ENCODE measurements around the gene CD14. TPM values are rescaled to one million over a fixed set of nuclear protein-coding genes. Genes with fewer than 3 reads are reported as not detected.

Gene CD14
- total RNA-seq, 1 experiment from 2014 or later = 0.13 TPM

DNA sequence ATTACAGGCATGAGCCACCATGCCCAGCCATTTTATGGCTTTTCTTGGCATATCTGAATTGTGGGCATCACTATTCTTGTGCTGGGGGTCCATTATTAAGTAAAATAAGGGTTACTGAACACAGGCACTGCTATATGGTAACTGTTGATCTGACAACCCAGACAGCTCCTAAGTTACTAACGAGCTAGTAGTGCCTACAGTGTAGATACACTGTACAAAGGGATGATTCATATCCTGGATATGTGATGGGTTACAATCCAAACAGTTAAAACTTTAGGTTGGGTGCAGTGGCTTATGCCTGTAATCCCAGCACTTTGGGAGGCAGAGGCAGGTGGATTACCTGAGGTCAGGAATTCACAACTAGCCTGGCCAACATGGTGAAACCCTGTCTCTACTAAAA lies 4.3 kb downstream of the CD14 start:
- H3K9me3 ChIP-seq (ENCODE audit: control insufficient read depth, low read depth, low read length) = peaks cover 24% of the 10 kb centered on the region
- no peaks in the 10 kb centered on the region for H3K79me1 ChIP-seq (ENCODE audit: insufficient read depth, low read depth, low read length, poor library complexity, severe bottlenecking)
- H3K4me1 ChIP-seq (ENCODE audit: insufficient read depth, low read length) = no peaks in the 10 kb centered on the region
- no peak overlapping the region for H2AK5ac ChIP-seq (ENCODE audit: insufficient read length, low read length)
- H3K4ac ChIP-seq (ENCODE audit: low read depth, low read length) = no peak overlapping the region
- Mint-ChIP-seq H3K4me3 (no peak overlapping the region), H3K27me3 (ENCODE audit: low read depth) (peaks cover 13% of the 10 kb centered on the region), H3K27ac (no peak overlapping the region), H3K9me3 (peaks cover 57 to 58% of the 10 kb centered on the region in 2 experiments), H3K36me3 (ENCODE audit: insufficient read depth in 1 of 3, low read depth in 3 of 3) (peaks cover 4 to 13% (median 12%) of the 10 kb centered on the region in 3 experiments; a peak in 6 of 7 replicates), H3K4me1 (no peaks in the 10 kb centered on the region)
- no peak overlapping the region for H3K14ac ChIP-seq (ENCODE audit: insufficient read depth, low read length)
- no peak overlapping the region for H3K18ac ChIP-seq (ENCODE audit: insufficient read length, low read depth, low read length)
- H2AFZ ChIP-seq (ENCODE audit: low read length) = no peak overlapping the region
- no peaks in the 10 kb centered on the region for H3K27me3 ChIP-seq (ENCODE audit: insufficient read depth, low read length)
- H2BK120ac ChIP-seq (ENCODE audit: low read depth, low read length, poor library complexity, severe bottlenecking) = no peak overlapping the region
- H4K5ac ChIP-seq (ENCODE audit: insufficient read length, low read depth, low read length) = no peak overlapping the region
- H3K79me2 ChIP-seq (ENCODE audit: insufficient read depth, low read length) = no peaks in the 10 kb centered on the region
- H2BK12ac ChIP-seq (ENCODE audit: insufficient read length, low read depth, low read length) = no peak overlapping the region
- H3K56ac ChIP-seq (ENCODE audit: insufficient read length, low read depth, low read length) = no peak overlapping the region
- H4K8ac ChIP-seq (replicated peaks; ENCODE audit: insufficient read length, low read depth, low read length) = no peak overlapping the region
- TF ChIP-seq, protein P1, sequence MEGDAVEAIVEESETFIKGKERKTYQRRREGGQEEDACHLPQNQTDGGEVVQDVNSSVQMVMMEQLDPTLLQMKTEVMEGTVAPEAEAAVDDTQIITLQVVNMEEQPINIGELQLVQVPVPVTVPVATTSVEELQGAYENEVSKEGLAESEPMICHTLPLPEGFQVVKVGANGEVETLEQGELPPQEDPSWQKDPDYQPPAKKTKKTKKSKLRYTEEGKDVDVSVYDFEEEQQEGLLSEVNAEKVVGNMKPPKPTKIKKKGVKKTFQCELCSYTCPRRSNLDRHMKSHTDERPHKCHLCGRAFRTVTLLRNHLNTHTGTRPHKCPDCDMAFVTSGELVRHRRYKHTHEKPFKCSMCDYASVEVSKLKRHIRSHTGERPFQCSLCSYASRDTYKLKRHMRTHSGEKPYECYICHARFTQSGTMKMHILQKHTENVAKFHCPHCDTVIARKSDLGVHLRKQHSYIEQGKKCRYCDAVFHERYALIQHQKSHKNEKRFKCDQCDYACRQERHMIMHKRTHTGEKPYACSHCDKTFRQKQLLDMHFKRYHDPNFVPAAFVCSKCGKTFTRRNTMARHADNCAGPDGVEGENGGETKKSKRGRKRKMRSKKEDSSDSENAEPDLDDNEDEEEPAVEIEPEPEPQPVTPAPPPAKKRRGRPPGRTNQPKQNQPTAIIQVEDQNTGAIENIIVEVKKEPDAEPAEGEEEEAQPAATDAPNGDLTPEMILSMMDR (conservative IDR thresholded peaks at IDR 0.05) = no peak
- no peak overlapping the region for H3T11ph ChIP-seq (ENCODE audit: low read length)
- H3K4me2 ChIP-seq (ENCODE audit: insufficient read depth, insufficient read length, low read length) = no peak overlapping the region
- H3K27ac ChIP-seq (ENCODE audit: insufficient read length, low read depth, low read length) = no peak overlapping the region
- DNase-seq = no peak
- no peak overlapping the region for H2BK20ac ChIP-seq (ENCODE audit: low read depth, low read length, poor library complexity, severe bottlenecking)
- WGBS (ENCODE audit: extremely low coverage, insufficient read length, low lambda C conversion rate) = no CpG with 5 or more reads among the region's 1 CpG
- H3K9ac ChIP-seq (ENCODE audit: extremely low read depth, insufficient read length, low read length) = no peak overlapping the region
- no peak overlapping the region for H2BK5ac ChIP-seq (ENCODE audit: insufficient read length, low read length)
- no peak overlapping the region for H3K23ac ChIP-seq (ENCODE audit: insufficient read length, low read depth, low read length)
- no peaks in the 10 kb centered on the region for H3K23me2 ChIP-seq (ENCODE audit: insufficient read length, low read depth, low read length, poor library complexity, severe bottlenecking)
- no peak overlapping the region for H4K91ac ChIP-seq (ENCODE audit: insufficient read length, low read depth, low read length)
- no peaks in the 10 kb centered on the region for H4K20me1 ChIP-seq (ENCODE audit: control insufficient read depth, insufficient read depth, insufficient read length)
- H2BK15ac ChIP-seq (ENCODE audit: low read depth, low read length) = no peak overlapping the region

Measured in H9 (cell line).